Loucy (cell line): ENCODE measurements around the gene PPWD1.

ENCODE experiments used
- EZH2phosphoT487 ChIP-seq: fragments of 200-600 bp; IDR thresholded peaks from 2 replicates; pipeline ENCODE4 v1.6.1; 2018; ENCODE audit warnings: antibody characterized with exemption, mild to moderate bottlenecking, moderate library complexity, borderline replicate concordance
- TF ChIP-seq, protein P1 (sequence below): fragments of 200-600 bp; sonication (generic); conservative IDR thresholded peaks from 2 replicates; pipeline ENCODE4 v1.5.1; 2014; ENCODE audit warnings: mild to moderate bottlenecking, antibody characterized with exemption, low read length

DNA sequence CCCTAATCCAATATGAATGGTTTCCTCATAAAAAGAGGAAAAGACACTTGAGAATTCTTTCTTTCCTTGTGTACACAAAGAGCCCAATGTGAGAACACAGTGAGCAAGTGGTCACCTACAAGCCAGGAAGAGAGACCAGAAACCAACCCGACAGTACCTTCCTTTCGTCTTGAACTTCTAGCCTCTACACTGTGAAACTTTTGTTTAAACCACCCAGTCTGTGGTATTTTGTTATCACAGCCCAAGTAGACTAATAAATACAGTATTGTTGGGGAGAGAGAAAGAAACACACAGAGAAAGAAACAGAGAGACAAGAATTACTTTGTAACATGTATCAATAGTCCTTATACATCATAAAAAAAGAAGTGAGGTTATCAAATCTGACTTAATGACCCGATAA lies 37.4 kb upstream of the PPWD1 start:
- TF ChIP-seq, protein P1, sequence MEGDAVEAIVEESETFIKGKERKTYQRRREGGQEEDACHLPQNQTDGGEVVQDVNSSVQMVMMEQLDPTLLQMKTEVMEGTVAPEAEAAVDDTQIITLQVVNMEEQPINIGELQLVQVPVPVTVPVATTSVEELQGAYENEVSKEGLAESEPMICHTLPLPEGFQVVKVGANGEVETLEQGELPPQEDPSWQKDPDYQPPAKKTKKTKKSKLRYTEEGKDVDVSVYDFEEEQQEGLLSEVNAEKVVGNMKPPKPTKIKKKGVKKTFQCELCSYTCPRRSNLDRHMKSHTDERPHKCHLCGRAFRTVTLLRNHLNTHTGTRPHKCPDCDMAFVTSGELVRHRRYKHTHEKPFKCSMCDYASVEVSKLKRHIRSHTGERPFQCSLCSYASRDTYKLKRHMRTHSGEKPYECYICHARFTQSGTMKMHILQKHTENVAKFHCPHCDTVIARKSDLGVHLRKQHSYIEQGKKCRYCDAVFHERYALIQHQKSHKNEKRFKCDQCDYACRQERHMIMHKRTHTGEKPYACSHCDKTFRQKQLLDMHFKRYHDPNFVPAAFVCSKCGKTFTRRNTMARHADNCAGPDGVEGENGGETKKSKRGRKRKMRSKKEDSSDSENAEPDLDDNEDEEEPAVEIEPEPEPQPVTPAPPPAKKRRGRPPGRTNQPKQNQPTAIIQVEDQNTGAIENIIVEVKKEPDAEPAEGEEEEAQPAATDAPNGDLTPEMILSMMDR: no peak
- no peak for TF ChIP-seq EZH2phosphoT487
